Jurkat, Clone E6-1 (cell line): ENCODE results near the gene TBC1D1.

ENCODE experiments used
- DNase-seq: peaks from one replicate; pipeline ENCODE4 v3.0.0-alpha.2; 2011; ENCODE audit warnings: low read depth, low spot score
- H3K4me3 ChIP-seq: 2 replicates; pipeline ENCODE4 v1.5.1; 2011; ENCODE audit warnings: mild to moderate bottlenecking, low read length, control low read depth, moderate library complexity

Gene TBC1D1

DNA sequence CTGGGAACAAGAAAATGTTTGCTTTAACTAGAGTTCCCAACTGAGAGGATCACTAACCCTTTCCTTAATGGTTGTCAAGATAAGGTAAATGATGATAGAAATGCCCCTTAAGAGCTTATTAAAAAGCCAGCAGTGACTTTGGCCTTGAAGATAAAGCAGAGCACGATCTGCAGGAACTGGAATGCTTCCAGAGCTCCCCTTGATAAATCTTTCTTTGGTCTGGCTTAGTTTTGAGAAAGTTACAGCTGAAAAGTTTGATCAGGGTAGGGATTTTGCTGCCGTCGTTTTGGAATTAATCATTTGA is 133.3 kb downstream of the TBC1D1 start:
- no peak for DNase-seq
- no peak overlapping the region for H3K4me3 ChIP-seq

- DNase-seq: no peak
- H3K4me3 ChIP-seq: no peak overlapping the region
Measured at GRCh38 chr4:38025665-38026064, 134.8 kb downstream of the TBC1D1 start.

DNA sequence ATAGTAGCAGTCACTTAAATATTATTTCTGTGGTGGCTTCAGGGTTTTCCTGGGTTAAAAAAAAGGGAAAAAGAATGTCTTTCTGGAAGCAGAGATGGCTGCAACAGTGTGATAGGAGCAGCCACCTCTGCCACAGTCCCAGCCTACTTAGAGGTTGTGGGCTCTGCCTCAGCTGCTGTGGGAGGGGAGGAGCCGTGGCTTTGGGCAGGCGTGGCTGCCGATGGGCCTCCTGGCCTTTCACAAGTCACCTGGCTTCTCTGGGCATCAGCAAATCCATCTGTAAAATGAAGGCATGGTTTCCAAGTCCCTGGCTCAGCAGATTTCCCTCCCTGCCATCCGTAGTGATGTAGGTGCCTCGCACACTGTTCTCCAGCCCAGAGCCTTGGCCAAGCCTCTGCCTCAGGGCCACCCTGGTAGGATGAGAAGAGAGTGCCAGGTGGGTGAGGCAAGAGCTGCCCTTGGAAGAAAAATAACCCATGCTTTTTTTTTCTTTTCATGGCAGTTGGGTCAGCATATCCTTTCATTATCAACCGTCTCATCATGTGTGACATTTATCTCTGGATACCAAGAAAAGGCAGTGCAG is 135.4 kb downstream of the TBC1D1 start:
- DNase-seq: no peak
- no peak overlapping the region for H3K4me3 ChIP-seq

DNA sequence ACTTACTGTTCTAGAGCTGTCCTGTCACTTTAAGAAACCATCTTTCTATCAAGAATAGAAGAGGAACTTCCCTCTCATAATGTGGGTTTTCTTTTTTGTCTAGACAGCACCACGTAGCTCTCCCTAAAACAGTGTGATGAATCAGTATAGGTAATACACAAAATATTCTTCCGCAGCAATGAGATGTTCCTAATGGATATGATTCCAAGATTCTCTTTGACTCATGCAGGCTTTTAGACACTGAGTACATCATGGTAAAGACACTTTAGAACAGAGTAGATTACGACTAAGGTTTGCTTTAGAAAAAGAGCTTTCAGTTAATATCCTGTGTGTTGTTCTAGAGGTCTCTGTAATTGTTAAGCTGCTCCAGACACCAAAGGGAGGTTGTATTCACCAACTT is 139.1 kb downstream of the TBC1D1 start:
- DNase-seq: no peak
- no peak overlapping the region for H3K4me3 ChIP-seq

DNA sequence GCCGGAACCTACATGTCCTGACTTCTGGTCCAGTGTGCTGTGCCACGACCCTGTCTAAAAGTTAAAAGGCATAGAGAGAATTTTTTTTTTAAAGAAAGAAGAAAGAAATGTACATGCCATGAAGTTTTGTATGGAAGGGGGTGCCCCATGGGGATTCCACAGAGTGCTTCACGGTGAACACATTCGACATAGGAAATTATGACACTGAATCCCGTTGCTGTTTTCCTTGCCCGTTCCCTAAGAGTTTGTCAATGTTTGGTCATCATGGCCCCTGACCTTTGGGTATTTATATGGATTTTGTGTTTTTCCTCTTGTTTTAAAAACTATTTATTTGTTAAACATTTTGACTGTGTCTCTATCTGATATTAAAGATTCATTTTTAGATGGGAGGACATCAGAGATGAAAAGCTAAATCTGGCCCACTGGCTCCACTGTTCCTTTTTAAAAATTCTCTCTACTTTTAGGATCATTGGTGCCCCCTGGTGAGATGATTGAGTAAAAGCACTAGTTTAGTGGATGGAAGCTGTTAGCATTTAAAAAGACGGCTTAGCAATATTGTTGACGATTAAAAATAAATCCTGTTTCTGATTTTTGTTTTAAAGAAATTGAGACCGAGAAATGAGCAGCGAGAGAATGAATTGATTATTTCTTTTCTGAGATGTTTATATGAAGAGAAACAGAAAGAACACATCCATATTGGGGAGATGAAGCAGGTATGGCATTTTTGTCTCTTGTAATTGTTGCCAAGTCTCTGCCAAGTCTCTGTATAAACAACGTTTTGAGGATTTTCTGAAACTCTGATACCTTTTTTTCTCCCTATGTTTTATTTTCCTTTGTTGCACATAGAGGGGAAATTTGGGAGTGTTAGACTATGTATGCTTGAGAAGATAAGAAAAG is 144.3 kb downstream of the TBC1D1 start:
- peak; percentile 49 for DNase-seq
- H3K4me3 ChIP-seq: no peak overlapping the region

DNA sequence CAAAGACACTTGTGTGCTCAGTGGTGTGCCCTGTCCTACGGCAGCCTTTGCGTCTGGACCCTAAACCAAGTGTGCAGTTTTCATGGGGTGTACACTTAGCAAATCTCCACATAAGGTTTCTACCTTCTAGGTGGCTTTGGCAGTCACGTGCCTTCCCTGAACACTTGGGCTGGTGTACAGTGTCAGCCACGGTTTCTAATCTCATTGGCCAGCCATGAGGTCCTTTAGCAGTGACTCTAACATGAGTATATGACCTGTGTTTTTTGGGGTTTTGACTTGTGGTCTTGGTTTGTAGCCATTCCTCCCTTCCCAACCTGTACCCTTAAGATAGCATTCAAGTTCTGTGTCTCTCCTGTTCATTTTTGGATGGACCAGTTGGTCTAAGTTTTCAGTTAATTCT is 145.7 kb downstream of the TBC1D1 start:
- DNase-seq: no peak
- no peak overlapping the region for H3K4me3 ChIP-seq

DNA sequence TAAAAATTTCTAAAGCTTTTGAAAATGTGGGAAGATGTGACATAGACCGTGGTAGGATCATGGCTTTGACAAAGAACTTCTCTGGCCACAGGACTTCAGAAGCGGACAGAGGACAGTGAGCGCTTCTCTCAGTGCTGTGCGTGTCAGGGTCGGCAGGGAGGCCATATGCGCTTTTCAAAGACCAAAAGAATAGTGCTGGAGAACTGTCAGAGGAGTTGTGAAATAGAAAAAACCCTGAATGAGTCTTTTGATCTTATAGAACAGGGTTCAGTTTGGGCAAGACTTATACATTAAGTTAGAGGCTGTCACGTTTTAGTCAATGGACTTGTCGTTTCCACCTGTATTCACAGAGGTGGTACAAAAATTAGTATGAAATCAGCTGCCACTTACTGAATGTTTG is 146.7 kb downstream of the TBC1D1 start:
- H3K4me3 ChIP-seq: no peak overlapping the region
- no peak for DNase-seq

GRCh38 chr4:38040619-38041018 is 149.7 kb downstream of the TBC1D1 start:
- DNase-seq: no peak
- H3K4me3 ChIP-seq: no peak overlapping the region

DNA sequence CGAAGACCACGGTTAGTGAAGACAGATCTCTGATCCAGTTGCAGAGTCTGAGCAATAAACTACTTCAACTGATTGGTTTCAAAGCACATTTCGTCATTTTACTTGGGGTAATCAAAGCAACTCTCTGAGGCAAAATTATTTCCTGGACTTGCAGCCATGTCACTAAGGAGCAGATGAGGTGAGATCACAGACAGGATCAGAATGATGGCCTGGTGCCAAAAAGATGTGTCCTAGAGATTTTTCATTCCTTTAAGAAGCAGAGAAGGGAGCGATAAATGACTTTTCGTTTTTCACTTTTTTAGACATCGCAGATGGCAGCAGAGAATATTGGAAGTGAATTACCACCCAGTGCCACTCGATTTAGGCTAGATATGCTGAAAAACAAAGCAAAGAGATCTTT is 153.2 kb downstream of the TBC1D1 start:
- H3K4me3 ChIP-seq: no peak overlapping the region
- DNase-seq: no peak

DNA sequence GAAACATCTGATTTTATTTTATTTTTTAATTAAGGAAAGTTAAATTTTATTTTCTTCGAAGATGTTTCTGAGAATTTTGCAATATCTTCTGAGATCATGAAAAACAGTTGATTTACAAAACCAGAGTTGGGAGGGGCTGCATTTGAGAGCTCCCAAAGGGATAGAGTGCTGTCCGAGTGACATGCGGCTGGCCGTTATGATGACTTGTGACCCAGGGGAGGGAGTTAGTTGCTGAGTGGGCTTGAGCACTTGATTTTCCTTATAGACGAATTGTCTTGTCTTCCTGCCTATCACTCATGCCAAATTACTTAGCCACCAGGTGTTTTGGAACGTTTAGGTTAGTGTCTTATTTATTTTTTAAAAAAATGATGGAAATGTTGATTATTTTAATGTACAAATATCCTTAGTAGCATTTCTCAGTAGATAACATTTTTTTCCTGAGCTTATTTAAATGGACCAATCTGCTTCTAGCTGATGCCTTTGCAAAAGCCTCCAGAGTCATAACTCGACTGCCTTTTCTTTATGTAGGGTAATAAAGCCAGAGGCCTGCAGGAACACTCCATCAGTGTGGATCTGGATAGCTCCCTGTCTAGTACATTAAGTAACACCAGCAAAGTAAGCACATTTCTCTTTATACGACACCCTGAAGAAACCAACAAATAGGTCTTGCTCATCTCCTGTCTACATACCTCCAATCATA is 154.6 kb downstream of the TBC1D1 start:
- DNase-seq: no peak

GRCh38 chr4:38046727-38047489 is 156.0 kb downstream of the TBC1D1 start:
- no peak for DNase-seq
- no peak overlapping the region for H3K4me3 ChIP-seq

More for the DNA sequence above, 154.6 kb downstream of the TBC1D1 start:
- H3K4me3 ChIP-seq: no peak overlapping the region

GRCh38 chr4:38049545-38050170 is 158.8 kb downstream of the TBC1D1 start:
- H3K4me3 ChIP-seq: no peak overlapping the region
- no peak for DNase-seq

GRCh38 chr4:38050560-38051350 is 159.9 kb downstream of the TBC1D1 start:
- H3K4me3 ChIP-seq: no peak overlapping the region
- no peak for DNase-seq

DNA sequence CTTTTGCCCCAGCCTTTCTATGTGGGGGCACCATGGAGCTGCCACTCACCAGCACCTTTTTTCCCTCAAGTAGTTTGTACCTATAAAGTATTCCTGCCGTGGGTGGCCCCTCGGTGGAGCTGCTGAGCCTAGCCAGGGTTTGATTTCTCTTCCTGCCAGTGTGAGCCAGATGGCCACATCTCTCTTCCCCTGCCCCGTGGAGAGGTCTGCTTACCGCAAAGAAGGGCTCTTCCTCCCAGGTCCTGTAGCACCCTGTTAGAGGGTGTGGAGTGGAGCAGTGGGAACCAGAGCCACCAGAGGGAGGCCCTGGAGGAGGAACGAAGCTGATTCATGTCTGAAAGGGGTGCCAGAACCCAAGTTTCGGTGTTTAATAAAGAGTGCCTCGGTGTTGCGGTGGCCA is 164.7 kb downstream of the TBC1D1 start:
- no peak overlapping the region for H3K4me3 ChIP-seq
- DNase-seq: no peak

GRCh38 chr4:38056011-38056685 is 165.3 kb downstream of the TBC1D1 start:
- no peak overlapping the region for H3K4me3 ChIP-seq
- no peak for DNase-seq

DNA sequence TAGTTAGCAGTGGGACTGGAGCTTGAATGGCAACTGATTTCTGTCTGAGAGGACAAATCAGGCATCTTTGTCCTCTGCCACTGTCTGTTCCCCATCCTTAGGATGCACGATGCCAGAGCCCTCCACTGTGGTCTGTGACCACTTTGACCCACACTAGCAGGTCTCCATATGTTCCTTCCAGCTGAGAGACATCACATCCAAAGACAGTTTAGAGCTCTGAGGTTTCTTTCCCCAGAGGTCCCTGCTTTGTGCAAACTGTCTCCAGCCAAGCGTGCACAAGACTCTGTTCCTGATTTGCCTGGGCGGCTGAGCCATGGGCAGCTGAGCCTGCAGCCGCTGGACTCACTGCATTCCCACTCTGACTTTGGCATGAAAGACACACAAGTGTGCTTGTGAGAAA is 167.3 kb downstream of the TBC1D1 start:
- DNase-seq: no peak
- no peak overlapping the region for H3K4me3 ChIP-seq

- H3K4me3 ChIP-seq: no peak overlapping the region
- DNase-seq: no peak
Measured at GRCh38 chr4:38060829-38061431, 170.0 kb downstream of the TBC1D1 start.
